Hepatocyte (in vitro differentiated cells): ENCODE results near the gene IFT122. TPM values are rescaled to one million over a fixed set of nuclear protein-coding genes. Genes with fewer than 3 reads are reported as not detected.

Experiments
- DNase-seq: peaks from one replicate; pipeline ENCODE4 v3.0.0-alpha.2; 2016; ENCODE audit warnings: low spot score
- H2AFZ ChIP-seq: fragments of 200-600 bp; sonication (generic); 2 replicates; pipeline ENCODE4 v1.6.0; 2016; ENCODE audit warnings: antibody characterized with exemption, mild to moderate bottlenecking
- H3K27ac ChIP-seq: fragments of 200-600 bp; sonication (generic); 2 replicates; pipeline ENCODE4 v1.5.1; 2016; ENCODE audit warnings: mild to moderate bottlenecking
- H3K27me3 ChIP-seq: fragments of 200-600 bp; sonication (generic); 2 replicates; pipeline ENCODE4 v1.6.1; 2016
- H3K36me3 ChIP-seq: fragments of 200-600 bp; sonication (generic); replicated peaks from 2 replicates; pipeline ENCODE4 v1.5.1; 2016; ENCODE audit warnings: low read depth; ENCODE audit not compliant: insufficient read depth
- H3K4me1 ChIP-seq: fragments of 200-600 bp; sonication (generic); 2 replicates; pipeline ENCODE4 v1.5.1; 2016; ENCODE audit warnings: mild to moderate bottlenecking, moderate library complexity; ENCODE audit not compliant: insufficient read depth
- H3K4me2 ChIP-seq: fragments of 200-600 bp; sonication (generic); 2 replicates; pipeline ENCODE4 v1.6.0; 2016
- H3K4me3 ChIP-seq: fragments of 200-600 bp; sonication (generic); 2 replicates; pipeline ENCODE4 v1.5.1; 2016; ENCODE audit warnings: mild to moderate bottlenecking
- H3K79me2 ChIP-seq: fragments of 200-600 bp; sonication (generic); 2 replicates; pipeline ENCODE4 v1.6.0; 2017; ENCODE audit warnings: mild to moderate bottlenecking
- H3K9me2 ChIP-seq: fragments of 200-600 bp; sonication (generic); replicated peaks from 2 replicates; pipeline ENCODE4 v1.6.0; 2017; ENCODE audit warnings: mild to moderate bottlenecking; ENCODE audit not compliant: insufficient read depth
- H3K9me3 ChIP-seq: fragments of 200-600 bp; sonication (generic); 2 replicates; pipeline ENCODE4 v1.5.1; 2016; ENCODE audit warnings: low read depth, mild to moderate bottlenecking
- H4K20me1 ChIP-seq: fragments of 200-600 bp; sonication (generic); 2 replicates; pipeline ENCODE4 v1.6.0; 2016; ENCODE audit warnings: mild to moderate bottlenecking; ENCODE audit not compliant: insufficient read depth, poor library complexity, severe bottlenecking
- EZH2 ChIP-seq: fragments of 200-600 bp; sonication (generic); IDR thresholded peaks from 2 replicates; pipeline ENCODE4 v1.6.1; 2016; ENCODE audit warnings: antibody characterized with exemption, mild to moderate bottlenecking, borderline replicate concordance
- EZH2phosphoT487 ChIP-seq: fragments of 200-600 bp; sonication (generic); IDR thresholded peaks from one replicate; pipeline ENCODE4 v1.6.1; 2018; ENCODE audit warnings: antibody characterized with exemption, mild to moderate bottlenecking, low read depth, moderate library complexity; ENCODE audit not compliant: unreplicated experiment, severe bottlenecking
- WGBS: methylation state at CpG from one replicate; pipeline ENCODE4 v1.1.6; 2016; ENCODE audit warnings: low lambda C conversion rate; ENCODE audit errors: missing lambda C conversion rate; 5-methylcytosine and 5-hydroxymethylcytosine counted together
- polyA plus RNA-seq: library from polyadenylated mRNA; unstranded; fragments of >200 nt; fragmentation: Nextera tagmentation; extraction: Ambion mirVana; gene quantifications from 2 replicates; pipeline ENCODE4 v1.2.1, GENCODE V29; 2016
- total RNA-seq: library from RNA; depleted of rRNA; stranded (reverse); fragments of >200 nt; gene quantifications from 2 replicates; pipeline ENCODE4 v1.2.3, GENCODE V29; 2014
- TF ChIP-seq, protein P1 (sequence below): fragments of 200-600 bp; sonication (generic); IDR thresholded peaks from 2 replicates; pipeline ENCODE4 v1.5.1; 2016; ENCODE audit warnings: antibody characterized with exemption, mild to moderate bottlenecking; ENCODE audit not compliant: poor library complexity

The IFT122 gene
- total and polyA plus RNA-seq, 2 experiments from 2014 or later = 11.4 to 14.6 TPM

DNA sequence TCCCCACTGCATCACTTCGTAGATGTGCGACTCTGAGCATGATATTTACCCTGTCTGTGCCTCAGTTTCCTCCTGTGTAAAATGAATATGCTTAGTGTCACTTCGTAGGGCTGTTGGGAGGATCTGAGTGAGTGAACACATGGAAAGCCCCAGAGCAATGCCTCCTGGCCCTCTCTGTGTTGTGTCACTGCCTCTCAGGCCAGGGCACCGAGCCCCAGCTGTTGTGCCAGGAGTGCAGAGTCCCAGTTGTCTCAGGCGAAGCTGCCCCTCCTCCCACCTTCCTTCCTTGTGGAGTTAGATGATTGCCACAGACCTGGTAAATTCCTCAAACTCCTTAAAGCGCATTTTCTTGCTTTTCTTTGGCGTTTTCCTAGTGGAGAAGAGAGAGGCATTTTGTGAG is 37.8 kb upstream of the IFT122 start:
- no peak for DNase-seq
- no peaks in the 10 kb centered on the region for H3K36me3 ChIP-seq
- H3K4me1 ChIP-seq = no peaks in the 10 kb centered on the region
- WGBS = 88% methylated on average over 7 of the region's 7 CpGs
- TF ChIP-seq EZH2phosphoT487 (no peak), EZH2 (no peak)
- TF ChIP-seq, protein P1, sequence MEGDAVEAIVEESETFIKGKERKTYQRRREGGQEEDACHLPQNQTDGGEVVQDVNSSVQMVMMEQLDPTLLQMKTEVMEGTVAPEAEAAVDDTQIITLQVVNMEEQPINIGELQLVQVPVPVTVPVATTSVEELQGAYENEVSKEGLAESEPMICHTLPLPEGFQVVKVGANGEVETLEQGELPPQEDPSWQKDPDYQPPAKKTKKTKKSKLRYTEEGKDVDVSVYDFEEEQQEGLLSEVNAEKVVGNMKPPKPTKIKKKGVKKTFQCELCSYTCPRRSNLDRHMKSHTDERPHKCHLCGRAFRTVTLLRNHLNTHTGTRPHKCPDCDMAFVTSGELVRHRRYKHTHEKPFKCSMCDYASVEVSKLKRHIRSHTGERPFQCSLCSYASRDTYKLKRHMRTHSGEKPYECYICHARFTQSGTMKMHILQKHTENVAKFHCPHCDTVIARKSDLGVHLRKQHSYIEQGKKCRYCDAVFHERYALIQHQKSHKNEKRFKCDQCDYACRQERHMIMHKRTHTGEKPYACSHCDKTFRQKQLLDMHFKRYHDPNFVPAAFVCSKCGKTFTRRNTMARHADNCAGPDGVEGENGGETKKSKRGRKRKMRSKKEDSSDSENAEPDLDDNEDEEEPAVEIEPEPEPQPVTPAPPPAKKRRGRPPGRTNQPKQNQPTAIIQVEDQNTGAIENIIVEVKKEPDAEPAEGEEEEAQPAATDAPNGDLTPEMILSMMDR = no peak
- H3K9me3 ChIP-seq = no peaks in the 10 kb centered on the region
- H3K4me2 ChIP-seq = no peak overlapping the region
- H3K79me2 ChIP-seq = peaks cover 20% of the 10 kb centered on the region
- no peak overlapping the region for H3K27ac ChIP-seq
- no peak overlapping the region for H3K4me3 ChIP-seq
- H2AFZ ChIP-seq = no peak overlapping the region
- H3K27me3 ChIP-seq = no peaks in the 10 kb centered on the region
- peaks cover 4% of the 10 kb centered on the region for H4K20me1 ChIP-seq
- H3K9me2 ChIP-seq = no peaks in the 10 kb centered on the region

DNA sequence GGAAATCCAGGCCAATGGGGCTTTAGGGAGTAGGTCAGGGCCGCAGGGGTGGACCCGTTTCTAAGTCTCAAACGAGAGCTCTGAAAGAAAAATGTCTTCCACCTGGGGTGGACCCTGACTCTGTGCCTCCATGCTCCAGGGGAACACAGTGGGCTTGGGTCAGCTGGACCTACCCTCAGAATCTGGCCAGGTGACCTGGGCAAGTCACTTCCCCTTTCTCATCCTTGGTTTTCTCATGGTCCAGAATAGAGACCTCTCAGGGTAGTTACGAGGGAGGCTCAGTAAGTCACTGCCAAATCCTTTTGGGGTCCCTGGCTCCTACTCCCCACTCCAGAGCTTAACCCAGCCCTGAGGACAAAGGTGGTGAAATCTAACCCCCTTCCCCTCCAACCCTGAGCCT is 37.4 kb upstream of the IFT122 start:
- Histone ChIP-seq H3K9me2 (no peaks in the 10 kb centered on the region), H3K79me2 (peaks cover 16% of the 10 kb centered on the region), H2AFZ (no peak overlapping the region), H3K4me1 (no peaks in the 10 kb centered on the region), H3K4me3 (no peak overlapping the region), H3K27me3 (no peaks in the 10 kb centered on the region), H3K27ac (no peak overlapping the region), H3K9me3 (no peaks in the 10 kb centered on the region), H4K20me1 (peaks cover 4% of the 10 kb centered on the region), H3K4me2 (no peak overlapping the region), H3K36me3 (no peaks in the 10 kb centered on the region)
- WGBS = 88% methylated on average over 4 of the region's 4 CpGs
- DNase-seq = no peak
- TF ChIP-seq EZH2 = no peak
- TF ChIP-seq EZH2phosphoT487 = no peak
- TF ChIP-seq, protein P1 = no peak

DNA sequence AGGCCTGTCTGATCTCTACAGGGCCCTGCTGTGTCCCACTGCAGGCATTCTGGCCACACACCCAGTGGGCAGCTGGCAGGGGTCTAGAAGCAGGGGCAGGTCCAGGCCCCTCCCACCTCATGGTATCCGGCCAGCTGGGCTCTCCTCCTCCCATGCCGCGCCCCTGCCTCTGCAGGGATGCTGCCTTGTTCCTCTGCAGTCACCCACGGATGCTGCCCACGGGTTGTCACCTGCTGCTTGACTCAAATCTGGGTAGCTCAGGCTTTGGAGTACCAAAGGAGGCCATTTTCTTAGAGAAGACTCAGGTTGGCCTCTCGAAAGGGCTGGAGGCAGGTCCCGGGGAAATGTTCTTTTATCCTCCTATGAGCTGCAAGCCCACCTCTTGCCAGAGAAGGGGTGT is 36.6 kb upstream of the IFT122 start:
- no peak for TF ChIP-seq EZH2
- TF ChIP-seq EZH2phosphoT487 = no peak
- TF ChIP-seq, protein P1 = no peak
- peaks cover 7% of the 10 kb centered on the region for H3K79me2 ChIP-seq
- no peaks in the 10 kb centered on the region for H3K36me3 ChIP-seq
- no peak overlapping the region for H3K4me3 ChIP-seq
- no peaks in the 10 kb centered on the region for H4K20me1 ChIP-seq
- H2AFZ ChIP-seq = no peak overlapping the region
- H3K9me2 ChIP-seq = no peaks in the 10 kb centered on the region
- WGBS = 87% methylated on average over 7 of the region's 7 CpGs
- H3K27ac ChIP-seq = no peak overlapping the region
- H3K9me3 ChIP-seq = no peaks in the 10 kb centered on the region
- H3K4me1 ChIP-seq = no peaks in the 10 kb centered on the region
- H3K27me3 ChIP-seq = no peaks in the 10 kb centered on the region
- no peak overlapping the region for H3K4me2 ChIP-seq
- no peak for DNase-seq

DNA sequence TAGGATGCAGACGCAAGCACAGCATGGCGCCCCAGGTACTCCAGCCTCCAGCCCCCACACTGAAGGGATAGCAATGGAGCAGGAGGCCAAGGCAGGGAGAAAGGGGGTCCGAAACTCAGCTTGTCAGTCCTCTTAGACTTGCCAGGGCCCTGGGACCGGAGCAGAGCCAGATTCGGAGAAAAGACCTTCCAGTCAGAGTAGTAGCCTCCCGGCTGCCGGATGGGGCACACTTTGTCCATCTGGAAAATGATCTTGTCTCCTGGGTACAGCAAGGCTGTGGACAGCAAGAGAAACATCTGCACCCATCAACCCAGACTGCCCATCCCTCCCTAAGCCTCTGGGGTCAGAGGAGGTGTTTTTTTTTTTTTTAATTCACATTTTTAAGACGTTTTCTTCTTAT is 35.9 kb upstream of the IFT122 start:
- Histone ChIP-seq H3K4me1 (no peaks in the 10 kb centered on the region), H3K27ac (no peak overlapping the region), H3K27me3 (no peaks in the 10 kb centered on the region), H3K4me2 (no peak overlapping the region), H2AFZ (no peak overlapping the region), H4K20me1 (no peaks in the 10 kb centered on the region), H3K4me3 (no peak overlapping the region), H3K9me3 (no peaks in the 10 kb centered on the region), H3K9me2 (no peaks in the 10 kb centered on the region), H3K36me3 (no peaks in the 10 kb centered on the region), H3K79me2 (peaks cover under 1% of the 10 kb centered on the region)
- 83% methylated on average over 8 of the region's 8 CpGs for WGBS
- DNase-seq = no peak
- TF ChIP-seq, protein P1 = no peak
- no peak for TF ChIP-seq EZH2phosphoT487
- no peak for TF ChIP-seq EZH2
